Transverse colon (tissue), 4 donors: ENCODE data around the gene PRRT1.

ENCODE experiments used
- CTCF ChIP-seq, 5 experiments: fragments of 200-600 bp in 3 of 5; fragments of 450-650 bp in 2 of 5; sonication (generic) in 3 of 5; IDR thresholded peaks; 1 replicate in 2 of 5; 2 replicates in 3 of 5; pipeline ENCODE4 v1.5.1; 2016 to 2017; ENCODE audit warnings: antibody characterized with exemption in 5 of 5, inconsistent platforms in 3 of 5, mild to moderate bottlenecking in 2 of 5, moderate library complexity in 1 of 5
- EP300 ChIP-seq: sonication (generic); formaldehyde crosslinking; IDR thresholded peaks from one replicate; pipeline ENCODE4 v1.6.1; 2017; ENCODE audit warnings: antibody characterized with exemption, low read depth
- POLR2A ChIP-seq: fragments of 450-650 bp; IDR thresholded peaks from one replicate; pipeline ENCODE4 v1.6.1; 2016; ENCODE audit warnings: antibody characterized with exemption, mild to moderate bottlenecking, moderate library complexity
- POLR2AphosphoS5 ChIP-seq, 3 donors: sonication (generic); formaldehyde crosslinking; IDR thresholded peaks; one replicate each; pipeline ENCODE4 v1.6.1; 2016; ENCODE audit warnings: antibody characterized with exemption in 3 of 3

GRCh38 chr6:32189069-32189741 is 37.5 kb upstream of the PRRT1 start:
- TF ChIP-seq CTCF (IDR thresholded peaks at IDR 0.05) (no peak), POLR2AphosphoS5 (IDR thresholded peaks at IDR 0.05) (no peak), POLR2A (no peak), EP300 (no peak)
